WTC11 (cell line): ENCODE data around the gene RHOT1. TPM values are rescaled to one million over a fixed set of nuclear protein-coding genes. Genes with fewer than 3 reads are reported as not detected.

Experiments
- ATAC-seq: fragments of 200-7000 bp; cut with Tn5 transposase; 2 replicates; pipeline ENCODE4 v1.10.0; 2021; ENCODE audit warnings: mild to moderate bottlenecking, moderate library complexity
- CTCF ChIA-PET: fragments of 300-600 bp; sonication (Branson Sonifier 250); formaldehyde crosslinking; loops from one replicate; lab custom pipeline; 2021; ENCODE audit warnings: antibody characterized with exemption; lab: Charles Lee
- POLR2A ChIA-PET: fragments of 350-600 bp; sonication (Branson Sonifier 250); formaldehyde crosslinking; loops from one replicate; lab custom pipeline; 2021; ENCODE audit warnings: antibody characterized with exemption; lab: Charles Lee
- DNase-seq: peaks from one replicate; pipeline ENCODE4 v3.0.0; 2021; ENCODE audit warnings: low spot score
- H3K27ac Mint-ChIP-seq: 2 replicates; pipeline ENCODE4 v1.8.0; 2021; ENCODE audit warnings: mixed read lengths
- H3K27me3 Mint-ChIP-seq: 2 replicates; pipeline ENCODE4 v1.8.0; 2021; ENCODE audit warnings: low read depth, mild to moderate bottlenecking, moderate library complexity, mixed read lengths
- H3K36me3 Mint-ChIP-seq: 2 replicates; pipeline ENCODE4 v1.8.0; 2021; ENCODE audit warnings: mixed read lengths
- H3K4me1 Mint-ChIP-seq: 2 replicates; pipeline ENCODE4 v1.8.0; 2022; ENCODE audit warnings: mixed read lengths
- H3K4me3 Mint-ChIP-seq: 2 replicates; pipeline ENCODE4 v1.8.0; 2021; ENCODE audit warnings: mild to moderate bottlenecking, moderate library complexity, mixed read lengths
- H3K9me3 Mint-ChIP-seq: 2 replicates; pipeline ENCODE4 v1.8.0; 2021; ENCODE audit warnings: mixed read lengths
- AR ChIP-seq: fragments of 250-450 bp; sonication (Bioruptor Pico); IDR thresholded peaks from 2 replicates; pipeline ENCODE4 v1.9.0; 2021; ENCODE audit warnings: mild to moderate bottlenecking
- ELF4 ChIP-seq: sonication (generic); formaldehyde crosslinking; IDR thresholded peaks from 2 replicates; pipeline ENCODE4 v1.8.1; 2022; ENCODE audit warnings: low read depth, mild to moderate bottlenecking, moderate library complexity, missing genetic modification reagents
- GABPB1 ChIP-seq: sonication (generic); formaldehyde crosslinking; IDR thresholded peaks from 2 replicates; pipeline ENCODE4 v1.8.1; 2023; ENCODE audit warnings: mild to moderate bottlenecking, missing genetic modification reagents
- IRF2 ChIP-seq: sonication (generic); formaldehyde crosslinking; IDR thresholded peaks from 2 replicates; pipeline ENCODE4 v1.8.0; 2022; ENCODE audit warnings: low read depth, missing genetic modification reagents, borderline replicate concordance
- JUN ChIP-seq: sonication (generic); formaldehyde crosslinking; IDR thresholded peaks from 2 replicates; pipeline ENCODE4 v1.8.0; 2023; ENCODE audit warnings: mild to moderate bottlenecking, missing genetic modification reagents
- NFYB ChIP-seq: sonication (generic); formaldehyde crosslinking; conservative IDR thresholded peaks from 2 replicates; pipeline ENCODE4 v1.8.0; 2022; ENCODE audit warnings: low read depth, missing genetic modification reagents
- RORB ChIP-seq: fragments of 250-450 bp; sonication (Bioruptor Pico); IDR thresholded peaks from 2 replicates; pipeline ENCODE4 v1.9.0; 2021; ENCODE audit warnings: mild to moderate bottlenecking
- ZBTB21 ChIP-seq: sonication (generic); formaldehyde crosslinking; IDR thresholded peaks from 2 replicates; pipeline ENCODE4 v1.8.1; 2023; ENCODE audit warnings: mild to moderate bottlenecking, missing genetic modification reagents, borderline replicate concordance
- ZNF121 ChIP-seq: sonication (generic); formaldehyde crosslinking; IDR thresholded peaks from 2 replicates; pipeline ENCODE4 v1.8.0; 2023; ENCODE audit warnings: missing genetic modification reagents
- ZNF138 ChIP-seq: sonication (generic); formaldehyde crosslinking; conservative IDR thresholded peaks from 2 replicates; pipeline ENCODE4 v1.8.1; 2022; ENCODE audit warnings: mild to moderate bottlenecking, moderate library complexity, missing genetic modification reagents
- ZNF263 ChIP-seq: sonication (generic); formaldehyde crosslinking; IDR thresholded peaks from 2 replicates; pipeline ENCODE4 v1.8.1; 2022; ENCODE audit warnings: low read depth, mild to moderate bottlenecking, moderate library complexity, missing genetic modification reagents
- ZNF423 ChIP-seq: fragments of 250-450 bp; sonication (Bioruptor Pico); IDR thresholded peaks from 2 replicates; pipeline ENCODE4 v2.1.2; 2022; ENCODE audit warnings: mild to moderate bottlenecking, moderate library complexity
- ZNF512 ChIP-seq: sonication (generic); formaldehyde crosslinking; IDR thresholded peaks from 2 replicates; pipeline ENCODE4 v1.8.1; 2022; ENCODE audit warnings: missing genetic modification reagents, borderline replicate concordance
- ZNF671 ChIP-seq: fragments of 250-450 bp; sonication (Bioruptor Pico); IDR thresholded peaks from 2 replicates; pipeline ENCODE4 v1.8.0; 2021; ENCODE audit warnings: mild to moderate bottlenecking
- total RNA-seq: library from RNA; stranded (reverse); gene quantifications from 3 replicates; pipeline ENCODE4 v1.2.3, GENCODE V29; 2021
- TF ChIP-seq, protein P1 (sequence below): fragments of 250-450 bp; sonication (Bioruptor Pico); conservative IDR thresholded peaks from 2 replicates; pipeline ENCODE4 v1.9.0; 2021; ENCODE audit warnings: mild to moderate bottlenecking
- TF ChIP-seq, protein P2 (sequence below): fragments of 250-450 bp; sonication (Bioruptor Pico); IDR thresholded peaks from 2 replicates; pipeline ENCODE4 v1.9.0; 2021; ENCODE audit warnings: mild to moderate bottlenecking, borderline replicate concordance
- TF ChIP-seq, protein P3 (sequence below): sonication (generic); formaldehyde crosslinking; IDR thresholded peaks from 2 replicates; pipeline ENCODE4 v1.8.0; 2022; ENCODE audit warnings: mild to moderate bottlenecking, missing genetic modification reagents

RHOT1 gene
- total RNA-seq, 1 experiment from 2014 or later = 28.9 TPM

DNA sequence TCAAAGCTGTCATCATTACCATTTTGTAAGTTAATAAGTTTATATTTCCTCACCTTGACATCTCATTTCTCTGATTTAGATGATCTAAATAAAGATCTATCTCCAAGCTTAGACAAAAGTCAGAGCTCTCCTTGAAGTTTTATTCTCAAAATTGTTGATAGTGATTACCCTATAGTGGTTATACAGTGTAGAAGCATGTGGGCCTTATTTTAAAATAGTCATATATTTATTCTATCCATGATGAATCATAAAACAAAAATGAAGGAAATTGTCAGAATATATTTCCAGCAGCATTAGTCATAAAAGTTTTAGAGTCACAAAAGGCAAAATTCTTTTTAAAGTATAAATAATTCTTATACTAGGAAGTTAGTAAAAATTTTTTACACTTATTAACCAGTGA is 49.0 kb downstream of the RHOT1 start:
- no peak overlapping the region for H3K4me3 Mint-ChIP-seq
- H3K4me1 Mint-ChIP-seq = no peaks in the 10 kb centered on the region
- ATAC-seq = no peak
- H3K9me3 Mint-ChIP-seq = no peaks in the 10 kb centered on the region
- H3K27ac Mint-ChIP-seq = no peak overlapping the region
- no peaks in the 10 kb centered on the region for H3K27me3 Mint-ChIP-seq
- H3K36me3 Mint-ChIP-seq = peaks cover 18% of the 10 kb centered on the region
- no peak for TF ChIP-seq ZNF671
- TF ChIP-seq, protein P1, sequence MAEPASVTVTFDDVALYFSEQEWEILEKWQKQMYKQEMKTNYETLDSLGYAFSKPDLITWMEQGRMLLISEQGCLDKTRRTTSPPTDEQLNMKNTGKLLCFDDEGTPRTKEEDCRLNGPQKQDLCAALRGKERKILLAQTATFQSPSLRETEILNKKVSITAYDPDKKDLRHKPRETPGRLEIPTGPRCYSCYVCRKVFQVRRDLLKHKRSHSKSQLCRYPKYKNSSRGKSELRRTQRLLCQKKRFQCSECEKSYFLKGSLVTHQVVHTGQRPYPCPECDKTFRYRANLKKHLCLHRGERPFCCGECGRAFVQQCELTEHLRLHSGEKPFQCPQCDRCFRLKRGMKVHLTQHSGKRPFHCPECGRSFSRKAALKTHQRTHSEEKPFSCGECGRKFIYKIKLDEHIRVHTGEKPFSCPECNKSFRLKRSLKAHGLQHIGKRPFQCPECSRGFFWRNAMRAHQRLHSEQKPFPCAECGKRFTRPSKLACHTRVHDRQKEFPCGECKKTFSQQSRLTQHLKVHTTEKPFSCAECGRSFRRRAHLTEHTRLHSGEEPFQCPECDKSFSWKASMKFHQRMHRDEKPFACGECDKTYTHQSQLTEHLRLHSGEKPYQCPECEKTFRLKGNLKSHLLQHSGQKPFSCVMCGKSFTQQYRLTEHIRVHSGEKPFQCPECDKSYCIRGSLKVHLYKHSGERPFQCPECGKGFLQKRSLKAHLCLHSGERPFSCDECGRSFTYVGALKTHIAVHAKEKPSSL (CRISPR knock-in tag) = no peak
- no peak for DNase-seq
- CTCF ChIA-PET = no interaction called here
- POLR2A ChIA-PET = interaction anchor here (0.5 kb wide), 1 partner anchor 24 kb away, joined by 4 read pairs; no protein-coding TSS in a partner anchor

- no peaks in the 10 kb centered on the region for H3K27me3 Mint-ChIP-seq
- DNase-seq (no peak), ATAC-seq (no peak)
- no peaks in the 10 kb centered on the region for H3K9me3 Mint-ChIP-seq
- peaks cover 22% of the 10 kb centered on the region for H3K36me3 Mint-ChIP-seq
- ChIA-PET POLR2A (no interaction called here), CTCF (interaction anchor here (0.7 kb wide), 1 partner anchor 1126 kb away, joined by 3 read pairs; no protein-coding TSS in a partner anchor)
- H3K27ac Mint-ChIP-seq = no peak overlapping the region
- H3K4me1 Mint-ChIP-seq = no peaks in the 10 kb centered on the region
- H3K4me3 Mint-ChIP-seq = no peak overlapping the region
- TF ChIP-seq, protein P2, sequence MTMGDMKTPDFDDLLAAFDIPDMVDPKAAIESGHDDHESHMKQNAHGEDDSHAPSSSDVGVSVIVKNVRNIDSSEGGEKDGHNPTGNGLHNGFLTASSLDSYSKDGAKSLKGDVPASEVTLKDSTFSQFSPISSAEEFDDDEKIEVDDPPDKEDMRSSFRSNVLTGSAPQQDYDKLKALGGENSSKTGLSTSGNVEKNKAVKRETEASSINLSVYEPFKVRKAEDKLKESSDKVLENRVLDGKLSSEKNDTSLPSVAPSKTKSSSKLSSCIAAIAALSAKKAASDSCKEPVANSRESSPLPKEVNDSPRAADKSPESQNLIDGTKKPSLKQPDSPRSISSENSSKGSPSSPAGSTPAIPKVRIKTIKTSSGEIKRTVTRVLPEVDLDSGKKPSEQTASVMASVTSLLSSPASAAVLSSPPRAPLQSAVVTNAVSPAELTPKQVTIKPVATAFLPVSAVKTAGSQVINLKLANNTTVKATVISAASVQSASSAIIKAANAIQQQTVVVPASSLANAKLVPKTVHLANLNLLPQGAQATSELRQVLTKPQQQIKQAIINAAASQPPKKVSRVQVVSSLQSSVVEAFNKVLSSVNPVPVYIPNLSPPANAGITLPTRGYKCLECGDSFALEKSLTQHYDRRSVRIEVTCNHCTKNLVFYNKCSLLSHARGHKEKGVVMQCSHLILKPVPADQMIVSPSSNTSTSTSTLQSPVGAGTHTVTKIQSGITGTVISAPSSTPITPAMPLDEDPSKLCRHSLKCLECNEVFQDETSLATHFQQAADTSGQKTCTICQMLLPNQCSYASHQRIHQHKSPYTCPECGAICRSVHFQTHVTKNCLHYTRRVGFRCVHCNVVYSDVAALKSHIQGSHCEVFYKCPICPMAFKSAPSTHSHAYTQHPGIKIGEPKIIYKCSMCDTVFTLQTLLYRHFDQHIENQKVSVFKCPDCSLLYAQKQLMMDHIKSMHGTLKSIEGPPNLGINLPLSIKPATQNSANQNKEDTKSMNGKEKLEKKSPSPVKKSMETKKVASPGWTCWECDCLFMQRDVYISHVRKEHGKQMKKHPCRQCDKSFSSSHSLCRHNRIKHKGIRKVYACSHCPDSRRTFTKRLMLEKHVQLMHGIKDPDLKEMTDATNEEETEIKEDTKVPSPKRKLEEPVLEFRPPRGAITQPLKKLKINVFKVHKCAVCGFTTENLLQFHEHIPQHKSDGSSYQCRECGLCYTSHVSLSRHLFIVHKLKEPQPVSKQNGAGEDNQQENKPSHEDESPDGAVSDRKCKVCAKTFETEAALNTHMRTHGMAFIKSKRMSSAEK (CRISPR knock-in tag) = no peak
- TF ChIP-seq NFYB (CRISPR knock-in tag) = no peak
- TF ChIP-seq JUN (CRISPR knock-in tag) = no peak
- no peak for TF ChIP-seq ZNF121 (CRISPR knock-in tag)
- no peak for TF ChIP-seq ZNF423 (CRISPR knock-in tag)
- TF ChIP-seq ZNF138 = no peak
- TF ChIP-seq, protein P1 (CRISPR knock-in tag) = no peak
- TF ChIP-seq ZBTB21 (CRISPR knock-in tag) = no peak
- TF ChIP-seq GABPB1 = no peak
- TF ChIP-seq RORB (CRISPR knock-in tag) = no peak
- TF ChIP-seq AR (CRISPR knock-in tag) = no peak
- no peak for TF ChIP-seq ZNF263 (CRISPR knock-in tag)
- TF ChIP-seq IRF2 (CRISPR knock-in tag) = no peak
- TF ChIP-seq, protein P3, sequence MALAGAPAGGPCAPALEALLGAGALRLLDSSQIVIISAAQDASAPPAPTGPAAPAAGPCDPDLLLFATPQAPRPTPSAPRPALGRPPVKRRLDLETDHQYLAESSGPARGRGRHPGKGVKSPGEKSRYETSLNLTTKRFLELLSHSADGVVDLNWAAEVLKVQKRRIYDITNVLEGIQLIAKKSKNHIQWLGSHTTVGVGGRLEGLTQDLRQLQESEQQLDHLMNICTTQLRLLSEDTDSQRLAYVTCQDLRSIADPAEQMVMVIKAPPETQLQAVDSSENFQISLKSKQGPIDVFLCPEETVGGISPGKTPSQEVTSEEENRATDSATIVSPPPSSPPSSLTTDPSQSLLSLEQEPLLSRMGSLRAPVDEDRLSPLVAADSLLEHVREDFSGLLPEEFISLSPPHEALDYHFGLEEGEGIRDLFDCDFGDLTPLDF (CRISPR knock-in tag) = no peak
- TF ChIP-seq ELF4 (CRISPR knock-in tag) = no peak
- TF ChIP-seq ZNF512 (CRISPR knock-in tag) = no peak
Observed at GRCh38 chr17:32192379-32192778, 50.1 kb downstream of the RHOT1 start.
